ENCODE results near the gene HSPA4. TPM values are rescaled to one million over a fixed set of nuclear protein-coding genes. Genes with fewer than 3 reads are reported as not detected.

The HSPA4 gene
- polyA plus RNA-seq, 1 donor from 2014 or later: 75.9 TPM

DNA sequence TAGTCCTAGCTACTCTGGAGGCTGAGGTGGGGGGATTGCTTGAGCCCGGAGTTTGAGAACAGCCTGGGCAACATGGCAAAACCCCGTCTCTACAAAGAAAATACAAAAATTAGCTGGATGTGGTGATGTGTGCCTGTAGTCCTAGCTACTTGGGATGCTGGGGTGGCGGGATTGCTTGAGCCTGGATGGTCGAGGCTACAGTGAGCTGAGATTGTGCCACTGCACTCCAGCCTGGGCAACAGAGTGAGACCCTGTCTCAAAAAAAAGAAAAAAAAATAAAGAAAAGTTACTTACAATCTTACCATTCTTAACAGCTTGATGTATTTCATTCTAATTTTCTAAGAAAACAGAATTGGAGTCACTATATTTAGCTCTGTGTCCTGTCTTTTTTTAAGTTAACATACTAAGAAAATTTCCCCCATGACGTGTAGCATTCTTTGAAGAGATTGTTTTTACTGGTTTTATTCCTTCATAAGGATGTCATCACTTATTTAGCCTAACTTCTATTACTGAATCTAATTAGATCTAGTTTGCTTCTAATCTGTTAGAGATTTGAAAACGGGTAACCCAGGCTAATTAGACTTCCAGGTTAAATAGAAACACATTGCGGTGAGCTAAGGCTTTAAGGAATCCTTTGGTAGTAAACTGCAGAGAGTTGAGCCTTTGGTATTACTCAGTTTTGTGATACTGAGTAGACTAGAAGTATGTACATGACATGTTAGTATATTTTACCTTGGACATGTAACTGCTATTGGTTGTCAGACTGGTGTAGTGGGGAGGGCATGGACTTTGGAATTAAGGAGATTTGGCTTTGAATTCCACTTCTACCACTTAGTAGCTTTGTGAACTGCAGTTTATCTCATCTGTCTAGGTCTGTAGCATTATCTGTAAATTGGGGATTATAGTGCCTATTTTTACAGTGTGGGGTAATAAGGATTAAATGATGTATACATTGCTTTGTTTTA, 24.0 kb downstream of the HSPA4 start:
- no peaks in the 10 kb centered on the region for H3K27me3 ChIP-seq (ENCODE audit: insufficient read depth, low read depth, low read length)
- peaks cover 3% of the 10 kb centered on the region for H4K20me1 ChIP-seq (ENCODE audit: insufficient read depth)
- H3K4me3 ChIP-seq (ENCODE audit: low read length): no peak overlapping the region
- no peaks in the 10 kb centered on the region for H3K9me2 ChIP-seq (ENCODE audit: insufficient read depth, low read length)
- no peaks in the 10 kb centered on the region for H3K36me3 ChIP-seq (ENCODE audit: insufficient read depth, low read length)
- H2AFZ ChIP-seq (ENCODE audit: low read depth, low read length): no peak overlapping the region
- no peak overlapping the region for H3K27ac ChIP-seq (ENCODE audit: low read length)
- H3K79me2 ChIP-seq (replicated peaks; ENCODE audit: insufficient read depth, low read length): peaks cover 11% of the 10 kb centered on the region
- no peak overlapping the region for H3K9ac ChIP-seq (ENCODE audit: low read length)
- H3K4me2 ChIP-seq (ENCODE audit: low read length): no peak overlapping the region
- no peaks in the 10 kb centered on the region for H3K9me3 ChIP-seq (ENCODE audit: low read length)
- TF ChIP-seq, protein P1, sequence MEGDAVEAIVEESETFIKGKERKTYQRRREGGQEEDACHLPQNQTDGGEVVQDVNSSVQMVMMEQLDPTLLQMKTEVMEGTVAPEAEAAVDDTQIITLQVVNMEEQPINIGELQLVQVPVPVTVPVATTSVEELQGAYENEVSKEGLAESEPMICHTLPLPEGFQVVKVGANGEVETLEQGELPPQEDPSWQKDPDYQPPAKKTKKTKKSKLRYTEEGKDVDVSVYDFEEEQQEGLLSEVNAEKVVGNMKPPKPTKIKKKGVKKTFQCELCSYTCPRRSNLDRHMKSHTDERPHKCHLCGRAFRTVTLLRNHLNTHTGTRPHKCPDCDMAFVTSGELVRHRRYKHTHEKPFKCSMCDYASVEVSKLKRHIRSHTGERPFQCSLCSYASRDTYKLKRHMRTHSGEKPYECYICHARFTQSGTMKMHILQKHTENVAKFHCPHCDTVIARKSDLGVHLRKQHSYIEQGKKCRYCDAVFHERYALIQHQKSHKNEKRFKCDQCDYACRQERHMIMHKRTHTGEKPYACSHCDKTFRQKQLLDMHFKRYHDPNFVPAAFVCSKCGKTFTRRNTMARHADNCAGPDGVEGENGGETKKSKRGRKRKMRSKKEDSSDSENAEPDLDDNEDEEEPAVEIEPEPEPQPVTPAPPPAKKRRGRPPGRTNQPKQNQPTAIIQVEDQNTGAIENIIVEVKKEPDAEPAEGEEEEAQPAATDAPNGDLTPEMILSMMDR (IDR thresholded peaks at IDR 0.05; ENCODE audit: poor library complexity, severe bottlenecking): no peak
- TF ChIP-seq SMC3 (conservative IDR thresholded peaks at IDR 0.05; ENCODE audit: poor library complexity) (no peak), MXI1 (conservative IDR thresholded peaks at IDR 0.05; ENCODE audit: poor library complexity, severe bottlenecking) (no peak), RAD21 (conservative IDR thresholded peaks at IDR 0.05) (no peak), EZH2 (IDR thresholded peaks at IDR 0.05; ENCODE audit: borderline replicate concordance, insufficient read depth, low read length, poor library complexity, severe bottlenecking) (no peak), EP300 (conservative IDR thresholded peaks at IDR 0.05; ENCODE audit: poor library complexity, severe bottlenecking) (no peak), TAF1 (IDR thresholded peaks at IDR 0.05; ENCODE audit: low read depth) (no peak), POLR2AphosphoS5 (IDR thresholded peaks at IDR 0.05) (no peak), REST (IDR thresholded peaks at IDR 0.05; ENCODE audit: borderline replicate concordance) (no peak)
- H3F3A ChIP-seq (ENCODE audit: insufficient read depth, low read length, poor library complexity, severe bottlenecking): no peaks in the 10 kb centered on the region

DNA sequence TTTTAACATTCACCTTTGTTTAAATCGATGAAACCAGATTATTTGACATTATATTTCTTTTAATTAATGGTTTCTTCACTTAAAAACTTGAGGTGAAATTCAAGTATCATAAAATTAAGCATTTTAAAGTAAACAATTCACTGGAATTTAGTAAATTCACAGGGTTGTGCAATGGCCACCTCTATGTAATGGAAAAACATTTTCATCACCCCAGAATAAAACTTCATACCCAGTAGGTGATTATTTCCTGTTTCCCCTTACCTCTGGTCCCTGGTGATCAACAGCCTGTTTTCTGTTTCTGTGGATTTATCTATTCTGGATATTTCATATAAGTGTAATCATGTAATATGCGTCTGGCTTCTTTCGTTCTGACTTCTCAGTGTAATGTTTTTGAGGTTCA, 27.2 kb downstream of the HSPA4 start:
- H4K20me1 ChIP-seq (ENCODE audit: insufficient read depth): peaks cover 3% of the 10 kb centered on the region
- H3K9ac ChIP-seq (ENCODE audit: low read length): no peak overlapping the region

More for the DNA sequence above, 27.2 kb downstream of the HSPA4 start:
- no peaks in the 10 kb centered on the region for H3K27me3 ChIP-seq (ENCODE audit: insufficient read depth, low read depth, low read length)
- H3K27ac ChIP-seq (ENCODE audit: low read length): no peak overlapping the region
- H3K36me3 ChIP-seq (ENCODE audit: insufficient read depth, low read length): no peaks in the 10 kb centered on the region
- H3K4me3 ChIP-seq (ENCODE audit: low read length): no peak overlapping the region
- peaks cover 8% of the 10 kb centered on the region for H3K79me2 ChIP-seq (replicated peaks; ENCODE audit: insufficient read depth, low read length)
- H3K9me2 ChIP-seq (ENCODE audit: insufficient read depth, low read length): no peaks in the 10 kb centered on the region
- no peaks in the 10 kb centered on the region for H3K9me3 ChIP-seq (ENCODE audit: low read length)
- no peak overlapping the region for H2AFZ ChIP-seq (ENCODE audit: low read depth, low read length)
- H3K4me2 ChIP-seq (ENCODE audit: low read length): no peak overlapping the region
- no peaks in the 10 kb centered on the region for H3F3A ChIP-seq (ENCODE audit: insufficient read depth, low read length, poor library complexity, severe bottlenecking)
- TF ChIP-seq MXI1 (conservative IDR thresholded peaks at IDR 0.05; ENCODE audit: poor library complexity, severe bottlenecking) (no peak), SMC3 (conservative IDR thresholded peaks at IDR 0.05; ENCODE audit: poor library complexity) (no peak), TAF1 (IDR thresholded peaks at IDR 0.05; ENCODE audit: low read depth) (no peak), EP300 (conservative IDR thresholded peaks at IDR 0.05; ENCODE audit: poor library complexity, severe bottlenecking) (no peak), EZH2 (IDR thresholded peaks at IDR 0.05; ENCODE audit: borderline replicate concordance, insufficient read depth, low read length, poor library complexity, severe bottlenecking) (no peak), POLR2AphosphoS5 (IDR thresholded peaks at IDR 0.05) (no peak), RAD21 (conservative IDR thresholded peaks at IDR 0.05) (no peak), REST (IDR thresholded peaks at IDR 0.05; ENCODE audit: borderline replicate concordance) (no peak)
- TF ChIP-seq, protein P1 (IDR thresholded peaks at IDR 0.05; ENCODE audit: poor library complexity, severe bottlenecking): no peak

Measured in neural cell (in vitro differentiated cells).